Embryonic facial prominence (tissue), 1 donor: ENCODE measurements around the gene ANKH.

Source experiments
- DNase-seq: peaks from one replicate; pipeline ENCODE4 v3.0.0-alpha.2; 2016; ENCODE audit errors: extremely low spot score

ANKH gene

GRCh38 chr5:14664270-14665100 is 207.1 kb downstream of the ANKH start, which contains the start of gene OTULIN:
TSS of gene OTULIN (plus strand) at chr5:14664718. CDS start at chr5:14664826, 108 bp downstream.
- DNase-seq = peak; percentile 78

- no peak for DNase-seq
Measured at GRCh38 chr5:14663734-14664269, 207.8 kb downstream of the ANKH start.

GRCh38 chr5:14662721-14663260 is 208.8 kb downstream of the ANKH start:
- no peak for DNase-seq

- DNase-seq = no peak
Measured at GRCh38 chr5:14660833-14661232, 210.7 kb downstream of the ANKH start.

GRCh38 chr5:14659821-14660607 is 211.6 kb downstream of the ANKH start:
- DNase-seq = no peak

GRCh38 chr5:14656898-14657297 is 214.7 kb downstream of the ANKH start:
- DNase-seq = no peak

- DNase-seq = no peak
Measured at GRCh38 chr5:14655146-14655741, 216.3 kb downstream of the ANKH start.
